Mammary epithelial cell (primary cell): ENCODE data around the gene MYO1F.

Experiments
- CTCF ChIP-seq, 2 donors: IDR thresholded peaks in 1 of 2; conservative IDR thresholded peaks in 1 of 2; 2 replicates each; pipeline ENCODE4 v1.5.1; 2011 to 2012; ENCODE audit warnings: inconsistent platforms in 2 of 2, low read length in 2 of 2, mild to moderate bottlenecking in 2 of 2, control low read depth in 1 of 2, low read depth in 1 of 2; ENCODE audit not compliant: insufficient read depth in 1 of 2; ENCODE audit errors: extremely low read depth in 1 of 2
- EZH2 ChIP-seq: IDR thresholded peaks from 2 replicates; pipeline ENCODE4 v1.6.1; 2012; ENCODE audit warnings: low read length, inconsistent platforms, borderline replicate concordance

GRCh38 chr19:8513036-8513686 is 64.1 kb downstream of the MYO1F start:
- TF ChIP-seq EZH2, result no peak
- TF ChIP-seq CTCF (conservative IDR thresholded peaks at IDR 0.05 in 1 of 2, IDR thresholded peaks at IDR 0.05 in 1 of 2; ENCODE audit: extremely low read depth in 1 of 2, insufficient read depth in 1 of 2, low read depth in 1 of 2, low read length in 2 of 2), result no peak
